ENCODE results near the gene CPSF7.

Gene CPSF7

GRCh38 chr11:61429691-61430582 is at the start of gene CPSF7, which contains the start of gene SDHAF2:
Gene CPSF7, minus strand, starts transcription at chr11:61429975. Its CDS starts 740 bp downstream, at chr11:61429235.
Gene SDHAF2, plus strand, starts transcription at chr11:61430124. Its CDS starts 23 bp downstream, at chr11:61430147.
- DNase-seq (ENCODE audit: extremely low read depth, low read depth) = peak; percentile 88
- TF ChIP-seq CTCF (IDR thresholded peaks at IDR 0.05; ENCODE audit: low read depth, low read length) = no peak

- peak; percentile 86 for TF ChIP-seq CTCF (IDR thresholded peaks at IDR 0.05; ENCODE audit: low read depth, low read length)
- no peak for DNase-seq (ENCODE audit: extremely low read depth, low read depth)
These were observed 48.0 kb upstream of the CPSF7 start for GRCh38 chr11:61477727-61478148.

- DNase-seq (ENCODE audit: extremely low read depth, low read depth) = no peak
- no peak for TF ChIP-seq CTCF (IDR thresholded peaks at IDR 0.05; ENCODE audit: low read depth, low read length)
These were observed 47.4 kb upstream of the CPSF7 start for GRCh38 chr11:61477126-61477525.

DNA sequence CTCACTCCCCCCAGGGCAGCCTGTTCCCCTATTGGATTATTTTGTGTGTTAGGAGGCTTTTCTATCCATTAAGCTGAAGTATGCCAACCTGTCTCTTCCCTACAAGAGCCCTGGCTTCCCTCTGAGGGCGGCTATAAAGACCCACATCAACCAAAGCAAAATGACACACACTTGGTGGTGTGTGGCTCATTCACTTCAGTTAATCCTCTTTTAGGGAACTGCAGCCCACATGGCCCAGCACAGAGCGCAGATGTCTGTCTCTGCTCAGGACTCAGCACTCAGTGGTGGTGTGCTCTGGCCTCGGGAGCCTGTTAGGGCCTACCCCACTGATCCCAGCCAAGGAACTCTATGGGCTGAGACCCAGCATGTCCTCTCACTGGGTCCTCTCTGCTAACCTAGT is 46.6 kb upstream of the CPSF7 start:
- TF ChIP-seq CTCF (IDR thresholded peaks at IDR 0.05; ENCODE audit: low read depth, low read length) = no peak
- no peak for DNase-seq (ENCODE audit: extremely low read depth, low read depth)

- TF ChIP-seq CTCF (IDR thresholded peaks at IDR 0.05; ENCODE audit: low read depth, low read length) = no peak
These were observed 45.7 kb upstream of the CPSF7 start for GRCh38 chr11:61475433-61475832.

GRCh38 chr11:61474013-61474643 is 44.4 kb upstream of the CPSF7 start:
- DNase-seq (ENCODE audit: extremely low read depth, low read depth) = no peak

More at GRCh38 chr11:61475433-61475832, 45.7 kb upstream of the CPSF7 start:
- DNase-seq (ENCODE audit: extremely low read depth, low read depth) = no peak

More at GRCh38 chr11:61474013-61474643, 44.4 kb upstream of the CPSF7 start:
- TF ChIP-seq CTCF (IDR thresholded peaks at IDR 0.05; ENCODE audit: low read depth, low read length) = no peak

All from AG09319 (cell line).